Lower leg skin (tissue), 3 donors: ENCODE data around the gene DPPA4.

Experiments
- POLR2A ChIP-seq, 2 donors: fragments of 450-650 bp; IDR thresholded peaks; one replicate each; pipeline ENCODE4 v1.6.1; 2016 to 2017; ENCODE audit warnings: antibody characterized with exemption in 2 of 2, mild to moderate bottlenecking in 1 of 2, moderate library complexity in 1 of 2
- TF ChIP-seq, protein P1 (sequence below), 3 donors: fragments of 450-650 bp; IDR thresholded peaks; one replicate each; pipeline ENCODE4 v1.5.1; 2016; ENCODE audit warnings: antibody characterized with exemption in 3 of 3, mild to moderate bottlenecking in 3 of 3, moderate library complexity in 2 of 3

DNA sequence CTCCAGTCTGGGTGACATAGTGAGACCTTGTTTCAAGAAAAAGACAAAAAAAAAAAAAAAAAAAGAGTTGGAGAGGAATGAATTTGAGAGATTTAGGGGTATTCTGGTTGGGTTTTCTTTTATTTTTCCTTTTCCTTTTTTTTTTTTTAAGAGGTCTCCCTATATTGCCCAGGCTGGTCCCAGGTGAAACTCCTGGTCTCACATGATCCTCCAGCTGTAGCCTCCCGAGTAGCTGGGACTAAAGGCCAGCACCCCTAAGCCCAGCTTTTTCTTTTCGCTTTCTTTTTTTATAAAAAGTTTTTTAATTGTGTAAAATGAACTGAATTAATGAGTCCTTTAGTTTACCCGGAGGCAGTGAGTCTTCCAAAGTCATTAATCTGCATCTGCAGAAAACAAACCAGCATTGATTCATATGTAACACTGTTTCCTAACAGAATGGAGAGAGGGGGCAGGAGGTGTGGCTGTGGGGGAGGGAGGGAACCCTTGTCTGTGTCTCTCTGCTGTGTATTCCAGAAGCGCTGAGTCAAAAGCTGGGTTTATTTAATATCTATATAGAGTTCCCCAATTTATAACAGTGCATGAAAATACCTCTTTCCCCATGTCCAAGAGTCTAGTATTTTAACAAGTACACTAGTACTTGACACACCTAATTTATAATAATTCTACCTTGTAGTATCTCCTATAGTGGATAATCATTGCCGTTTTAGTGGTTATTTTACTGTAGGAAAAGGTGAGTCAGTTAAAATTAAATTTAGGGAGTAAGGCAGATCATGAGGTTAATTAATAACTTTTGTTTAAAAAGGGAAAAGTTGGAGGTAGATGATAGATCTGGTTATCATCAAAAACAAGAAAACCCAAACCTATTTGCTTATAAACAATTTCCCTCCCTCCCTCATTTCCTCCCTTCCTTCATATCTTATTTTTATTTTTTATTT, 2.6 kb upstream of the DPPA4 start:
- TF ChIP-seq, protein P1, sequence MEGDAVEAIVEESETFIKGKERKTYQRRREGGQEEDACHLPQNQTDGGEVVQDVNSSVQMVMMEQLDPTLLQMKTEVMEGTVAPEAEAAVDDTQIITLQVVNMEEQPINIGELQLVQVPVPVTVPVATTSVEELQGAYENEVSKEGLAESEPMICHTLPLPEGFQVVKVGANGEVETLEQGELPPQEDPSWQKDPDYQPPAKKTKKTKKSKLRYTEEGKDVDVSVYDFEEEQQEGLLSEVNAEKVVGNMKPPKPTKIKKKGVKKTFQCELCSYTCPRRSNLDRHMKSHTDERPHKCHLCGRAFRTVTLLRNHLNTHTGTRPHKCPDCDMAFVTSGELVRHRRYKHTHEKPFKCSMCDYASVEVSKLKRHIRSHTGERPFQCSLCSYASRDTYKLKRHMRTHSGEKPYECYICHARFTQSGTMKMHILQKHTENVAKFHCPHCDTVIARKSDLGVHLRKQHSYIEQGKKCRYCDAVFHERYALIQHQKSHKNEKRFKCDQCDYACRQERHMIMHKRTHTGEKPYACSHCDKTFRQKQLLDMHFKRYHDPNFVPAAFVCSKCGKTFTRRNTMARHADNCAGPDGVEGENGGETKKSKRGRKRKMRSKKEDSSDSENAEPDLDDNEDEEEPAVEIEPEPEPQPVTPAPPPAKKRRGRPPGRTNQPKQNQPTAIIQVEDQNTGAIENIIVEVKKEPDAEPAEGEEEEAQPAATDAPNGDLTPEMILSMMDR (IDR thresholded peaks at IDR 0.05), result no peak
- TF ChIP-seq POLR2A (IDR thresholded peaks at IDR 0.05), result no peak
